DMS79 (cell line): Measurements from ENCODE around the gene CRIP2.

Source experiments
- DNase-seq: peaks from one replicate; lab custom pipeline; 2025; lab: John Stamatoyannopoulos, UW

CRIP2 gene

GRCh38 chr14:105528586-105529318 is 54.1 kb downstream of the CRIP2 start:
- DNase-seq, result no peak

GRCh38 chr14:105529319-105529568 is 54.6 kb downstream of the CRIP2 start:
- no peak for DNase-seq
